Measurements from ENCODE around the gene LONRF2. TPM values are rescaled to one million over a fixed set of nuclear protein-coding genes. Genes with fewer than 3 reads are reported as not detected.

The LONRF2 gene
- polyA plus RNA-seq, 1 donor (not counting 4 experiments of a cell fraction or from before 2014, with no cell fraction given): not detected

DNA sequence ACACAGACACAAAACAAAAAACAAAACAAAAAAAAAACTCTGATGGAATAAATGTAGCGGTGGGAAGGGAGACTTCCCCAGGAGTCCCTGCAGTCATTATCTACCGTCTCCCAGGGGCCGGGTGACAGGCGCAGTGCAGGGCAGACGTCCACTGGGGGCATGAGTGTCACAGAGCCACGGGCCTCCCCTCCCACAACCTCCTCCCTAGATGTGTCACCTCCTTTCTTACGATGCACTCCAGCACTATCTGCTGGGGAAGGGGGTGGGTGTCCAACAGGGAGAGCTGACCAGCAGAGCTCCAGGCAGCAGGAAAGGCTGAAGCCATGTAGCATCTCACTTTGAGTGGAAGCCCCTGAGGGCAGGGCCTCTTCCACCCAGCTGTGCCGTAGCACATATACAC is 84.5 kb downstream of the LONRF2 start:
- no peaks in the 10 kb centered on the region for H3K9me3 ChIP-seq (ENCODE audit: control insufficient read depth, low read depth, low read length)
- H3K79me2 ChIP-seq (ENCODE audit: control insufficient read depth, insufficient read depth, low read length): no peaks in the 10 kb centered on the region
- no peaks in the 10 kb centered on the region for H3K27me3 ChIP-seq (ENCODE audit: control insufficient read depth, extremely low read depth, insufficient read depth, low read length)
- no peak overlapping the region for H3K27ac ChIP-seq (ENCODE audit: control insufficient read depth, insufficient read depth, low read length)
- no peak overlapping the region for H3K4me2 ChIP-seq (ENCODE audit: control insufficient read depth, extremely low read depth, insufficient read depth, low read depth, low read length)
- no peaks in the 10 kb centered on the region for H3K4me1 ChIP-seq (ENCODE audit: control insufficient read depth, extremely low read depth, insufficient read depth, low read length)
- no peaks in the 10 kb centered on the region for H3K36me3 ChIP-seq (ENCODE audit: control insufficient read depth in 2 of 2, extremely low read depth in 1 of 2, insufficient read depth in 2 of 2, low read length in 2 of 2)
- dilution Hi-C loops (cut with MboI; ENCODE audit: extremely low pct_ligation_motif_present, low sequenced_read_pairs): no loop called here
- TF ChIP-seq EZH2 (IDR thresholded peaks at IDR 0.05; ENCODE audit: low read length): no peak
- TF ChIP-seq, protein P1, sequence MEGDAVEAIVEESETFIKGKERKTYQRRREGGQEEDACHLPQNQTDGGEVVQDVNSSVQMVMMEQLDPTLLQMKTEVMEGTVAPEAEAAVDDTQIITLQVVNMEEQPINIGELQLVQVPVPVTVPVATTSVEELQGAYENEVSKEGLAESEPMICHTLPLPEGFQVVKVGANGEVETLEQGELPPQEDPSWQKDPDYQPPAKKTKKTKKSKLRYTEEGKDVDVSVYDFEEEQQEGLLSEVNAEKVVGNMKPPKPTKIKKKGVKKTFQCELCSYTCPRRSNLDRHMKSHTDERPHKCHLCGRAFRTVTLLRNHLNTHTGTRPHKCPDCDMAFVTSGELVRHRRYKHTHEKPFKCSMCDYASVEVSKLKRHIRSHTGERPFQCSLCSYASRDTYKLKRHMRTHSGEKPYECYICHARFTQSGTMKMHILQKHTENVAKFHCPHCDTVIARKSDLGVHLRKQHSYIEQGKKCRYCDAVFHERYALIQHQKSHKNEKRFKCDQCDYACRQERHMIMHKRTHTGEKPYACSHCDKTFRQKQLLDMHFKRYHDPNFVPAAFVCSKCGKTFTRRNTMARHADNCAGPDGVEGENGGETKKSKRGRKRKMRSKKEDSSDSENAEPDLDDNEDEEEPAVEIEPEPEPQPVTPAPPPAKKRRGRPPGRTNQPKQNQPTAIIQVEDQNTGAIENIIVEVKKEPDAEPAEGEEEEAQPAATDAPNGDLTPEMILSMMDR (optimal IDR thresholded peaks at IDR 0.05 in 1 of 3, IDR thresholded peaks at IDR 0.05 in 1 of 3, conservative IDR thresholded peaks at IDR 0.05 in 1 of 3; ENCODE audit: extremely low read depth in 1 of 3, insufficient read depth in 2 of 3, low read length in 3 of 3): no peak
- no peak overlapping the region for H3K4me3 ChIP-seq (ENCODE audit: control insufficient read depth in 2 of 3, extremely low read depth in 1 of 3, insufficient read depth in 2 of 3, low read depth in 1 of 3, low read length in 3 of 3)
- no peaks in the 10 kb centered on the region for H3K9me1 ChIP-seq (ENCODE audit: control insufficient read depth, extremely low read depth, insufficient read depth, low read length)
- H4K20me1 ChIP-seq (ENCODE audit: control insufficient read depth, extremely low read depth, insufficient read depth, low read length): no peaks in the 10 kb centered on the region
- DNase-seq (ENCODE audit: low read depth, low spot score) (no peak), FAIRE-seq (no peak)
- no peak overlapping the region for H3K9ac ChIP-seq (ENCODE audit: control insufficient read depth, extremely low read depth, insufficient read depth, low read length)
- H2AFZ ChIP-seq (ENCODE audit: control insufficient read depth, low read length): no peak overlapping the region

DNA sequence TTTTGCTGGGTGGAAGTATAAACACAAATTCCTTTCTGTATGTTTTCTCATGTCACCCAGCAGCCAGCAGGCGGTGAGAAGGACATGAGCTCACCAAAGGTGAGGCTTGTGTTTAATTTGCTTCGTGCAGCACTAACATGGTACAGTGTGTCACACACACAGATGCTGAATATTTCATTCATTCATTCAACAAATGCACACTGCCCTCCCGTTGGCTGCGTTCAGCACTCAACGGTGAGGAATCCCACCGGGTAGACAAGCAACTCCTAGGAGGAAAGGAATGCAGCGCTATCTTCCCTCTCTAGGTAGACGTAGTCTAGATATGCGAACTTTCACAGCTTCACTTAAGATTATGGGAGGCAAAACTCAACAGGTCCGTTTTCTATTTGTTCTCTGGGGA is 85.1 kb downstream of the LONRF2 start:
- H3K9me3 ChIP-seq (ENCODE audit: control insufficient read depth, low read depth, low read length): no peaks in the 10 kb centered on the region
- H4K20me1 ChIP-seq (ENCODE audit: control insufficient read depth, extremely low read depth, insufficient read depth, low read length): no peaks in the 10 kb centered on the region
- H3K27me3 ChIP-seq (ENCODE audit: control insufficient read depth, extremely low read depth, insufficient read depth, low read length): no peaks in the 10 kb centered on the region
- no peak overlapping the region for H2AFZ ChIP-seq (ENCODE audit: control insufficient read depth, low read length)
- FAIRE-seq: no peak
- H3K4me2 ChIP-seq (ENCODE audit: control insufficient read depth, extremely low read depth, insufficient read depth, low read depth, low read length): no peak overlapping the region
- H3K9ac ChIP-seq (ENCODE audit: control insufficient read depth, extremely low read depth, insufficient read depth, low read length): no peak overlapping the region
- DNase-seq (ENCODE audit: low read depth, low spot score): no peak
- dilution Hi-C loops (cut with MboI; ENCODE audit: extremely low pct_ligation_motif_present, low sequenced_read_pairs): no loop called here
- no peaks in the 10 kb centered on the region for H3K9me1 ChIP-seq (ENCODE audit: control insufficient read depth, extremely low read depth, insufficient read depth, low read length)
- no peaks in the 10 kb centered on the region for H3K79me2 ChIP-seq (ENCODE audit: control insufficient read depth, insufficient read depth, low read length)
- H3K4me1 ChIP-seq (ENCODE audit: control insufficient read depth, extremely low read depth, insufficient read depth, low read length): no peaks in the 10 kb centered on the region
- no peak overlapping the region for H3K27ac ChIP-seq (ENCODE audit: control insufficient read depth, insufficient read depth, low read length)
- H3K4me3 ChIP-seq (ENCODE audit: control insufficient read depth in 2 of 3, extremely low read depth in 1 of 3, insufficient read depth in 2 of 3, low read depth in 1 of 3, low read length in 3 of 3): no peak overlapping the region
- TF ChIP-seq EZH2 (IDR thresholded peaks at IDR 0.05; ENCODE audit: low read length): no peak
- TF ChIP-seq, protein P1 (optimal IDR thresholded peaks at IDR 0.05 in 1 of 3, IDR thresholded peaks at IDR 0.05 in 1 of 3, conservative IDR thresholded peaks at IDR 0.05 in 1 of 3; ENCODE audit: extremely low read depth in 1 of 3, insufficient read depth in 2 of 3, low read length in 3 of 3): no peak
- no peaks in the 10 kb centered on the region for H3K36me3 ChIP-seq (ENCODE audit: control insufficient read depth in 2 of 2, extremely low read depth in 1 of 2, insufficient read depth in 2 of 2, low read length in 2 of 2)

Data from keratinocyte (primary cell).